GM12873 (cell line): ENCODE results near the gene KIF26B.

Source experiments
- TF ChIP-seq, protein P1 (sequence below): IDR thresholded peaks from 2 replicates; pipeline ENCODE4 v1.5.1; 2012; ENCODE audit warnings: low read depth, mild to moderate bottlenecking, moderate library complexity, low read length, control low read depth; ENCODE audit not compliant: insufficient read depth; ENCODE audit errors: missing control alignments

KIF26B gene

DNA sequence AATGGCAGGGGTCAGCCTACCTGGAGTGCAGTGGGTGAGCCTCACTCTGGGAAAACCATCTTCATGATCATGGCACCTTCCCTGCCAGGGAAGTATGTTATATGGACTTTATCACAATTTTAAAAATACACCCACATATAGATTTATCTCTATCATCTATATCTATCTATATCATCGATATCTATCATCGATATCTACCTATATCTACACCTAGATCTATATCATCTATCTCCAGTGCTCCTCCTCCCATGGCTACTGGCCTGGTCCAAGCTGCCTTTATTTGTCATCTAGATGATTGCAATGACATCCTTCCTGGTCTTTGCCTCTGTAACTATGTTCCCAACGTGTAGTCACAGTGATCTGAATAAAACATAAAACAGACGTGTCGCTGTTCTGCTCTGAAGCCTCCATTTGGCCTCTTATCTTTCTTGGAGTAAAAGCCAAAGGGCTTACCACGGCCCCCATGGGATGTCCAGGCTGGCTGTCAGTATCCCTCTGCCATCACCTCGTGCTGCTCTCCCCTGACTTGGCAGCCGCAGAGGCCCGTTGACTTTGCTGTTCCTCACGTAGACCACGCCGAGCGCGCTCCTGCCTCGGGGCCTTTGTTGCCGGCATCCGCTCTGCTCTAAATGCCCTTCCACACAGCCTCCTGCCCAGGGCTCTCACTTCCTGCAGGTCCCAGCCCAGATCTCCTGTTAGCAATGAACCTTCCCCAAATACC lies 20.6 kb upstream of the KIF26B start:
- TF ChIP-seq, protein P1, sequence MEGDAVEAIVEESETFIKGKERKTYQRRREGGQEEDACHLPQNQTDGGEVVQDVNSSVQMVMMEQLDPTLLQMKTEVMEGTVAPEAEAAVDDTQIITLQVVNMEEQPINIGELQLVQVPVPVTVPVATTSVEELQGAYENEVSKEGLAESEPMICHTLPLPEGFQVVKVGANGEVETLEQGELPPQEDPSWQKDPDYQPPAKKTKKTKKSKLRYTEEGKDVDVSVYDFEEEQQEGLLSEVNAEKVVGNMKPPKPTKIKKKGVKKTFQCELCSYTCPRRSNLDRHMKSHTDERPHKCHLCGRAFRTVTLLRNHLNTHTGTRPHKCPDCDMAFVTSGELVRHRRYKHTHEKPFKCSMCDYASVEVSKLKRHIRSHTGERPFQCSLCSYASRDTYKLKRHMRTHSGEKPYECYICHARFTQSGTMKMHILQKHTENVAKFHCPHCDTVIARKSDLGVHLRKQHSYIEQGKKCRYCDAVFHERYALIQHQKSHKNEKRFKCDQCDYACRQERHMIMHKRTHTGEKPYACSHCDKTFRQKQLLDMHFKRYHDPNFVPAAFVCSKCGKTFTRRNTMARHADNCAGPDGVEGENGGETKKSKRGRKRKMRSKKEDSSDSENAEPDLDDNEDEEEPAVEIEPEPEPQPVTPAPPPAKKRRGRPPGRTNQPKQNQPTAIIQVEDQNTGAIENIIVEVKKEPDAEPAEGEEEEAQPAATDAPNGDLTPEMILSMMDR: no peak

DNA sequence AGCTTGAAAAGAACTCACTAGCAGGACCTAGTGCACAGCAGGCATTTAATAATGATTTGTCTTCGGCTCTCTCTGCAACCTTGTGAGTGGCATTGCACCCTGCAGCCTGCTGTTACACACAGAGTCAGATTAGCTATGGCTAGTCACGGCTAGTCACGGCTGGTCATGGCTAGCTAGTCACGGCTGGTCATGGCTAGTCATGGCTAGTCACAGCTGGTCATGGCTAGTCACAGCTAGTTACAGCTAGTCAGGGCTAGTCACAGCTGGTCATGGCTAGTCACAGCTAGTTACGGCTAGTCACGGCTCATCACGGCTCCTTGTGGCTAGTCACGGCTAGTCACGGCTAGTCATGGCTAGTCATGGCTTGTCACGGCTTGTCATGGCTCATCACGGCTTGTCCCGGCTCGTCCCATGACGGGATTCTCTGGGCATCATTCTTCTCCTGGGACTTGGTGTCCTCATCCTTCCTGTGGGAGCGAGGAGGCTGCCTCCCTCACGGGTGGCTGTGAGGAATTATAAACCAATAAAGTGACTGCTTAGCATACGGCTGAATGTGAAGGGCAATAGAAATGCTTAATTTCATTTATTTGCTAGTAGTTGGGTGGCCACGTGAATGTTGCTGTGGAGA lies 12.5 kb upstream of the KIF26B start:
- TF ChIP-seq, protein P1: no peak

DNA sequence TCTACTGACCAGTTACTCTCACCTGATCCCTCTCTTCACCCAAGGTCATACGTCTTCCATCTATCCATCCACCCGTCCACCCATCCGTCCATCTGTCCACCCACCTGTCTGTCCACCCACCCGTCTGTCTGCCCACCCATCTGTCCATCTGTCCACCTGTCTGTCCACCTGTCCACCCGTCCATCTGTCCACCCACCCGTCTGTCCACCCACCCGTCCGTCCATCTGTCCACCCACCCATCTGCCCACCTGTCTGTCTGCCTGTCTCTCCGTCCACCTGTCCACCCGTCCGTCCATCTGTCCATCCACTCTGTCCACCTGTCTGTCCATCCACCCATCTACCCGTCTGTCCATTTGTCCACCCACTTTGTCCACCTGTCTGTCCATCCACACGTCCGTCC lies 11.8 kb upstream of the KIF26B start:
- TF ChIP-seq, protein P1: no peak

DNA sequence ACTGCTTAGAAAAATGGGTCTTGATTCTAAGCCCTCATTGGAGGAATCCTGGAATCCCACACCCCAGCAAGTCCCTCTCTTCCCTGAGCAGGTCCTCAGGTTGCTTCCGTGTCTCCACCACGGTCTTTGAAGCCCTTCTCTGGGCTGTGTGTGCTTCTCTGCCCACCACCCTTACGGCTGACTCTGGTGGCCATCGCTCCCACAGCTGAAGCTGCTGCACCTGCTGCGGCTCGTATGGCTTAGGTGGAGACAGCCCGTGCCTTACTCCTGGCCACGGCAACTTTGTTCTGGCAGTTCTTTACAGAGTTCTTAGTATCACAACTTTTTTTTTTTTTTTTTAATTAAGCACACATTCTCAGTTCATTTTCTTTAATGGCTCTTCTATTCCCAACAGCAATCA lies 10.9 kb upstream of the KIF26B start:
- TF ChIP-seq, protein P1: no peak

DNA sequence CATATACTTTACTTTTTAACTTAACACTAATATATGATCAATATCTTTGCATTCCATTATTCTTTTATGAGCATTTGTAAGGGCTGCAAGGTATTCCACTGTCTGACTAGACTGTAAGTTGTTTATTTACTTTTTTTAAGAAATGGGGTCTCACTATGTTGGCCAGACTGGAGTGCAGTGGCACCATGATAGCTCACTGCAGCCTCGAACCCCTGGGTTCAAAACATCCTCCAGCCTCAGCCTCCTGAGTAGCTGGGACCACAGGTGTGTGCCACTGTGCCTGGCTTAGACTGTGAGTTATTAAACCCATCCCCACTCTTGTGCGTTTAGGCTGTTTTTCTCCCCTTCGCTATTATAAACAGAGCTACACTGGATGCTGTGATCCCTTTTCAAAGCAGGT lies 6.7 kb upstream of the KIF26B start:
- TF ChIP-seq, protein P1: no peak

DNA sequence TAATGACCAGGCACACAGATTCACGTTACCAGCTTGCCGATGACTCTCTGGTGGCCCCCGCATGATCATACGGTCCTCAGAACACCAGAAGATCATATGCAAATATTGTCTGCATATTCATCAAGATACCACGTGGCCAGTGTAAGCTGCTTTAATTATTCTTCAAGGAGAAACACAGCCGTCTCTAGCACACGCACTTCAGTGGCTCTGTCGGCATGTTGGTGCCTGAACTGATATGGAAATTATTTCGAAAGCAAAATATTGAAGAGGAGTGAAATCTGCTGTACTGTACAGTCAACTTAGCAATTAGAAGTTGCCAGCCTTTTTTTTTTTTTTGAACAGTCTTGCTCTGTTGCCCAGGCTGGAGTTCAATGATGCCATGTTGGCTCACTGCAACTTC lies 5.9 kb upstream of the KIF26B start:
- TF ChIP-seq, protein P1: no peak

DNA sequence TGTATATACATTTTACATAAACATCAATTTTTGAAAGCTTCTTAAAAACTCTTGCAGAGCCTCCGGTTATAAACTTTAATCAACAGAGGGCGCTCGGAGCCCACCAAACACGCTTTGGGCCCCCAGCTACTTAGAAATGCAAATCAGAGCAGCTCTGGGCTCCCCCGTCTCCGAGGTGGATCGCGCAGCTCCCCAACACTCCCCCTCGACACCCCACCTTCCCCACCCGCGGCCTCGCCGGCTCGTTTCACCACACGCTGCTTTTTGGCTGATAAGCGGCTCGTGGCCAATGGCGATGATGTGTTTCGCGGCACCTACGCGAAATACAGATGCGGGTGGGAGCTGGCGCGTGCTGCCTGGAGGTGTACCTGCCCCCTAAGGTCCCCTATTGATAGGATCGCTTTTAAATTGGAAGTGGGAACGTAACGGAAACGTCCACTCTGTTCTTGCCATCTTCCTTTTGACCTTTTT lies 1.7 kb upstream of the KIF26B start:
- TF ChIP-seq, protein P1: peak; percentile 58
